MCF 10A (cell line): ENCODE data around the gene XPO6. TPM values are rescaled to one million over a fixed set of nuclear protein-coding genes. Genes with fewer than 3 reads are reported as not detected.
"Not testable (repeated sequence)": the region's sequence is repeated elsewhere in the genome, so short reads cannot be mapped to it uniquely, and the experiment has no call there.

ENCODE experiments used
- BruUV-seq: library from RNA; stranded (reverse); fragments of 400-500 nt; replicated peaks from 2 replicates; lab custom pipeline; 2021; lab: Mats Ljungman, UMichigan
- CTCF ChIA-PET: fragments of 300-600 bp; sonication (Branson Sonifier 250); formaldehyde crosslinking; extraction: SDS; loops from one replicate; lab custom pipeline; 2021; ENCODE audit warnings: antibody characterized with exemption, inconsistent platforms; lab: Yijun Ruan, JAX
- POLR2A ChIA-PET: fragments of 300-600, 350-650 bp; sonication (Branson Sonifier 250); formaldehyde crosslinking; extraction: SDS; loops from one replicate; lab custom pipeline; 2020; ENCODE audit warnings: antibody characterized with exemption, inconsistent platforms; lab: Yijun Ruan, JAX
- DNase-seq: peaks from one replicate; pipeline ENCODE4 v3.0.0-alpha.2; 2018; ENCODE audit not compliant: unreplicated experiment
- H3K27ac Mint-ChIP-seq: one replicate; pipeline ENCODE4 v1.8.0; 2022; ENCODE audit warnings: mild to moderate bottlenecking, low read depth, mixed read lengths; ENCODE audit not compliant: unreplicated experiment
- H3K27me3 Mint-ChIP-seq: one replicate; pipeline ENCODE4 v1.8.0; 2022; ENCODE audit warnings: mixed read lengths; ENCODE audit not compliant: insufficient read depth, unreplicated experiment
- H3K36me3 Mint-ChIP-seq: one replicate; pipeline ENCODE4 v1.8.0; 2022; ENCODE audit warnings: mild to moderate bottlenecking, moderate library complexity, mixed read lengths; ENCODE audit not compliant: insufficient read depth, unreplicated experiment
- H3K4me1 Mint-ChIP-seq: one replicate; pipeline ENCODE4 v1.8.0; 2022; ENCODE audit warnings: mixed read lengths; ENCODE audit not compliant: insufficient read depth, unreplicated experiment
- H3K4me3 Mint-ChIP-seq: one replicate; pipeline ENCODE4 v1.8.0; 2022; ENCODE audit warnings: mild to moderate bottlenecking, moderate library complexity, mixed read lengths; ENCODE audit not compliant: unreplicated experiment
- H3K9me3 Mint-ChIP-seq: one replicate; pipeline ENCODE4 v1.8.0; 2022; ENCODE audit warnings: mixed read lengths; ENCODE audit not compliant: unreplicated experiment
- intact Hi-C: fragments of 100-400 bp; cut with micrococcal nuclease; formaldehyde crosslinking; loops from 2 replicates; pipeline ENCODE4 v1.14.1; 2022
- total RNA-seq: library from RNA; stranded (reverse); gene quantifications from 2 replicates; pipeline ENCODE4 v1.2.3, GENCODE V29; 2022
- TF ChIP-seq, protein P1 (sequence below): fragments of 200-600 bp; IDR thresholded peaks from one replicate; pipeline ENCODE4 v1.8.0; 2022; ENCODE audit warnings: antibody characterized with exemption, mild to moderate bottlenecking; ENCODE audit not compliant: unreplicated experiment

XPO6 gene
- total RNA-seq, 1 experiment from 2014 or later = 200 TPM

DNA sequence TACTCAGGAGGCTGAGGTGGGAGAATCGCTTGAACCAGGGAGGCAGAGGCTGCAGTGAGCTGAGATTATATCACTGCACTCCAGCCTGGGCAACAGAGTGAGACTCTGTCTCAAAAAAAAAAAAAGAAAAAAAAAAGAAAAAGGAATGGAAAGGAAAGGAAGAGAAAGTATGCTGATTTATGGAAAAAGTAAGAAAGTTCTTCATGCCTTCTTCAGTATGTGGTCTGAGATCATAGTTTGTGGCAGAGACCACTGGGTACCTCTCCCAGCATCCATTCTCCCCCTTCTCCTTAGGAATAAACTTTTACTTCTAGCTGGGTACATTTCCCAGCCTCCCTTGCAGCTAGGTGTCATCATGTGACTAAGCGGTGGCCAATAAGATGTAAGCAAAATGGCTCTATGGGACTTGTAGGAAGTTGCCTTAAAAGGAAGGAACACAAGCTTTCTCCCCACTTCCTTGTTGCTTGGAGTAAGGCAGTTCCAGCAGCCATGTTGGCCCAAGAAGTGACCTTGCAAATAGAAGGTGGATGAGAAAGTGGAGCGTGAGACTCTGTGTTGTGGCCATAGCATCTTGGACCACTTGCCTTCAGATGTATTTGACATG lies 26.1 kb upstream of the XPO6 start:
- ChIA-PET CTCF (interaction anchor here (0.6 kb wide), 1 partner anchor 84 kb away, joined by 3 read pairs; no protein-coding TSS in a partner anchor), POLR2A (no interaction called here)
- intact Hi-C loops = no loop called here
- no peak for DNase-seq
- no TSS peak for BruUV-seq
- H3K27me3 Mint-ChIP-seq = peaks cover 11% of the 10 kb centered on the region
- no peak overlapping the region for H3K27ac Mint-ChIP-seq
- H3K4me1 Mint-ChIP-seq = no peaks in the 10 kb centered on the region
- TF ChIP-seq, protein P1, sequence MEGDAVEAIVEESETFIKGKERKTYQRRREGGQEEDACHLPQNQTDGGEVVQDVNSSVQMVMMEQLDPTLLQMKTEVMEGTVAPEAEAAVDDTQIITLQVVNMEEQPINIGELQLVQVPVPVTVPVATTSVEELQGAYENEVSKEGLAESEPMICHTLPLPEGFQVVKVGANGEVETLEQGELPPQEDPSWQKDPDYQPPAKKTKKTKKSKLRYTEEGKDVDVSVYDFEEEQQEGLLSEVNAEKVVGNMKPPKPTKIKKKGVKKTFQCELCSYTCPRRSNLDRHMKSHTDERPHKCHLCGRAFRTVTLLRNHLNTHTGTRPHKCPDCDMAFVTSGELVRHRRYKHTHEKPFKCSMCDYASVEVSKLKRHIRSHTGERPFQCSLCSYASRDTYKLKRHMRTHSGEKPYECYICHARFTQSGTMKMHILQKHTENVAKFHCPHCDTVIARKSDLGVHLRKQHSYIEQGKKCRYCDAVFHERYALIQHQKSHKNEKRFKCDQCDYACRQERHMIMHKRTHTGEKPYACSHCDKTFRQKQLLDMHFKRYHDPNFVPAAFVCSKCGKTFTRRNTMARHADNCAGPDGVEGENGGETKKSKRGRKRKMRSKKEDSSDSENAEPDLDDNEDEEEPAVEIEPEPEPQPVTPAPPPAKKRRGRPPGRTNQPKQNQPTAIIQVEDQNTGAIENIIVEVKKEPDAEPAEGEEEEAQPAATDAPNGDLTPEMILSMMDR = no peak
- H3K36me3 Mint-ChIP-seq = no peaks in the 10 kb centered on the region
- H3K4me3 Mint-ChIP-seq = no peak overlapping the region
- no peaks in the 10 kb centered on the region for H3K9me3 Mint-ChIP-seq

- CTCF ChIA-PET = interaction anchor here (2.2 kb wide), 1 partner anchor 46 kb away, joined by 6 read pairs; no protein-coding TSS in a partner anchor
- DNase-seq = no peak
- TF ChIP-seq, protein P1 = no peak
- Mint-ChIP-seq H3K9me3 (no peaks in the 10 kb centered on the region), H3K27ac (no peak overlapping the region), H3K27me3 (peaks cover 7% of the 10 kb centered on the region), H3K4me1 (no peaks in the 10 kb centered on the region), H3K4me3 (no peak overlapping the region), H3K36me3 (no peaks in the 10 kb centered on the region)
- POLR2A ChIA-PET = interaction anchor here (0.7 kb wide), 1 partner anchor 11 kb away, joined by 3 read pairs; no protein-coding TSS in a partner anchor
- intact Hi-C loops = no loop called here
- BruUV-seq = no TSS peak
Measured at GRCh38 chr16:28231763-28232162, 20.0 kb upstream of the XPO6 start.

DNA sequence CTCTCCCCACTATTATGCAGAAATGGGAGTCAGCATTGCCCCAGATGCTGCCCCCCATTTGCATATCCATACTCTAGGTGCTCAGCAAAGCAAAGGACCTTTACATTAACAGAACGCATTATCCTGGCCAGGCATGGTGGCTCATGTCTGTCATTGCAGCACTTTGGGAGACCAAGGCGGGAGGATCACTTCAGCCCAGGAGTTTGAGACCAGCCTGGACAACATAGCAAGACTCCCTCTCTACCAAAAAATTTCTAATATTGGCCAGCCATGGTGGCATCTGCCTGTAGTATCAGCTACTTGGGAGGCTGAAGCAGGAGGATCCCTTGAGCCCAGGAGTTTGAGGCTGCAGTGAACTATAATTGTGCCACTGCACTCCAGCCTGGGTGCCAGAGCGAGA lies 12.1 kb upstream of the XPO6 start:
- H3K27ac Mint-ChIP-seq, H3K4me1 Mint-ChIP-seq, BruUV-seq, H3K27me3 Mint-ChIP-seq, H3K9me3 Mint-ChIP-seq, H3K4me3 Mint-ChIP-seq, intact Hi-C loops, DNase-seq, H3K36me3 Mint-ChIP-seq: not testable (repeated sequence)
- CTCF ChIA-PET = interaction anchor here (0.7 kb wide), 1 partner anchor 54 kb away, joined by 3 read pairs; no protein-coding TSS in a partner anchor
- POLR2A ChIA-PET = interaction anchor here (0.7 kb wide), 1 partner anchor 584 kb away, joined by 3 read pairs; no protein-coding TSS in a partner anchor

DNA sequence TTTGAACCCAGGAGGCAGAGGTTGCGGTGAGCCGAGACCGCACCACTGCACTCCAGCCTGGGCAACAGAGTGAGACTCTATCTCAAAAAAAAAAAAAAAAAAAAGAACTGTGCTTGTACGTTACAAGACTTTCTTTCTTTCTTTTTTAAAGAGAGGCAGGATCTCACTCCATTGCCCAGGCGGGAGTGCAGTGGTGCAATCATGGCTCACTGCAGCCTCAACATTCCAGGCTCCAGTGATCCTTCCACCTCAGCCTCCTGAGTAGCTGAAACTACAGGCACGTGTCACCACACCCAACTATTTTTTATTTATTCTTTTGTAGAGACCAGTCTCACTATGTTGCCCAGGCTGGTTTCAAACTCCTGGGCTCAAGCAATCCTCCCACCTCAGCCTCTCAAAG lies 8.0 kb upstream of the XPO6 start:
- BruUV-seq, POLR2A ChIA-PET: not testable (repeated sequence)

DNA sequence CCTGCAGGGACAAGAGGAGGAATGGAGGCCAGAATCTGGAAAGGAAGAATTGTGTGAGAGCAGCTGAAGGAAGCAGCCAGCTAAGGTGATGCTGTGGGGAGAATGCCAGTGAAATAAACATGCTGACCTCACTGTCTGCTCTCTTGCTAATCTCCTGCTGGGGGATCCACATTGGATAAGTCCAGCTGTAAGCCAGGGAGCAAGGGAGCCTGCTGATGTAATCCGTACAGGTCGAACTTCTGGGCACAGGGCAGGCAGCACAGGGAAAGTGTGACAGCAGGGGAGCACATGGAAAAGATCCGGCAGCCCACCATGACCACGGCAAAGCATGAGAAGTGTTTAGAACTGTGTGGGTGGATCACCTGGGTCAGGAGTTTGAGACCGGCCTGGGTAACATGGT lies 7.5 kb upstream of the XPO6 start:
- DNase-seq = no peak
- no TSS peak for BruUV-seq
- H3K36me3 Mint-ChIP-seq = no peaks in the 10 kb centered on the region
- intact Hi-C loops = loop anchor here (10.0 kb wide), 1 partner anchor 64 kb away; no protein-coding TSS in a partner anchor
- ChIA-PET CTCF (no interaction called here), POLR2A (no interaction called here)
- no peak overlapping the region for H3K27ac Mint-ChIP-seq
- no peaks in the 10 kb centered on the region for H3K9me3 Mint-ChIP-seq
- H3K27me3 Mint-ChIP-seq = no peaks in the 10 kb centered on the region
- H3K4me1 Mint-ChIP-seq = no peaks in the 10 kb centered on the region
- TF ChIP-seq, protein P1 = no peak
- H3K4me3 Mint-ChIP-seq = no peak overlapping the region

More for the DNA sequence above, 8.0 kb upstream of the XPO6 start:
- CTCF ChIA-PET, DNase-seq, H3K4me1 Mint-ChIP-seq, H3K4me3 Mint-ChIP-seq, H3K9me3 Mint-ChIP-seq, H3K27ac Mint-ChIP-seq, H3K36me3 Mint-ChIP-seq, H3K27me3 Mint-ChIP-seq: not testable (repeated sequence)
- intact Hi-C loops = loop anchor here (10.0 kb wide), 1 partner anchor 65 kb away; no protein-coding TSS in a partner anchor
